Gastrocnemius medialis (tissue), 4 donors: ENCODE measurements around the gene NTNG1.

Experiments used
- CTCF ChIP-seq, 5 experiments: fragments of 450-650 bp in 3 of 5; fragments of 200-600 bp in 2 of 5; sonication (generic) in 2 of 5; IDR thresholded peaks in 4 of 5; conservative IDR thresholded peaks in 1 of 5; 1 replicate in 4 of 5; 2 replicates in 1 of 5; pipeline ENCODE4 v1.5.1; 2016 to 2019; ENCODE audit warnings: antibody characterized with exemption in 5 of 5, mild to moderate bottlenecking in 3 of 5, moderate library complexity in 3 of 5
- POLR2A ChIP-seq, 2 donors: fragments of 450-650 bp; IDR thresholded peaks; one replicate each; pipeline ENCODE4 v1.6.1; 2017; ENCODE audit warnings: antibody characterized with exemption in 2 of 2, mild to moderate bottlenecking in 2 of 2, moderate library complexity in 2 of 2

- no peak for TF ChIP-seq CTCF (IDR thresholded peaks at IDR 0.05 in 4 of 5, conservative IDR thresholded peaks at IDR 0.05 in 1 of 5)
- TF ChIP-seq POLR2A (IDR thresholded peaks at IDR 0.05): no peak
Measured at GRCh38 chr1:107454791-107455190, 314.0 kb downstream of the NTNG1 start.
